CD14-positive monocyte (primary cell): ENCODE results near the gene DOCK1. TPM values are rescaled to one million over a fixed set of nuclear protein-coding genes. Genes with fewer than 3 reads are reported as not detected.

ENCODE experiments used
- DNase-seq, 3 donors: peaks; one replicate each; pipeline ENCODE4 v3.0.0-alpha.2; 2011 to 2022
- H2AFZ ChIP-seq: 2 replicates; pipeline ENCODE4 v1.6.0; 2012; ENCODE audit warnings: mild to moderate bottlenecking, low read depth, low read length, inconsistent platforms; ENCODE audit not compliant: insufficient read depth, poor library complexity, severe bottlenecking
- H3K27ac ChIP-seq, 2 donors: 1 replicate in 1 of 2; 2 replicates in 1 of 2; pipeline ENCODE4 v1.5.1; 2012 to 2013; ENCODE audit warnings: low read length in 2 of 2, control low read depth in 1 of 2, inconsistent platforms in 1 of 2, low read depth in 1 of 2, mild to moderate bottlenecking in 1 of 2
- H3K27me3 ChIP-seq, 2 donors: one replicate each; pipeline versions ENCODE4 v1.6.0 to v1.6.1; 2011 to 2013; ENCODE audit warnings: low read length in 2 of 2; ENCODE audit not compliant: control insufficient read depth in 2 of 2, insufficient read depth in 2 of 2
- H3K36me3 ChIP-seq, 2 donors: replicated peaks in 1 of 2; 1 replicate in 1 of 2; 2 replicates in 1 of 2; pipeline versions ENCODE4 v1.5.1 to v1.6.1; 2012 to 2013; ENCODE audit warnings: low read length in 2 of 2, control low read depth in 1 of 2, inconsistent platforms in 1 of 2, mild to moderate bottlenecking in 1 of 2; ENCODE audit not compliant: insufficient read depth in 2 of 2, control insufficient read depth in 1 of 2
- H3K4me1 ChIP-seq, 2 donors: 1 replicate in 1 of 2; 2 replicates in 1 of 2; pipeline versions ENCODE4 v1.5.1 to v1.6.1; 2012 to 2013; ENCODE audit warnings: low read length in 2 of 2, control low read depth in 1 of 2, inconsistent platforms in 1 of 2, mild to moderate bottlenecking in 1 of 2, moderate library complexity in 1 of 2; ENCODE audit not compliant: insufficient read depth in 2 of 2, control insufficient read depth in 1 of 2
- H3K4me2 ChIP-seq: replicated peaks from 2 replicates; pipeline ENCODE3; 2012; ENCODE audit warnings: low read length, moderate library complexity, mild to moderate bottlenecking; ENCODE audit not compliant: poor library complexity, severe bottlenecking; ENCODE audit errors: extremely low read depth
- H3K4me3 ChIP-seq, 3 experiments: fragments of 200-600 bp in 1 of 3; sonication (generic) in 1 of 3; replicated peaks in 1 of 3; 1 replicate in 2 of 3; 2 replicates in 1 of 3; pipeline ENCODE4 v1.5.1; 2011 to 2013; ENCODE audit warnings: low read length in 3 of 3, mild to moderate bottlenecking in 3 of 3, control low read depth in 2 of 3, low read depth in 2 of 3, inconsistent platforms in 1 of 3, moderate library complexity in 1 of 3
- H3K79me2 ChIP-seq: 2 replicates; pipeline ENCODE4 v1.6.0; 2012; ENCODE audit warnings: mild to moderate bottlenecking, control low read depth, inconsistent platforms, low read length, moderate library complexity; ENCODE audit not compliant: insufficient read depth
- H3K9ac ChIP-seq: 2 replicates; pipeline ENCODE4 v1.6.0; 2017; ENCODE audit warnings: low read length, mild to moderate bottlenecking; ENCODE audit not compliant: insufficient read depth, poor library complexity, severe bottlenecking
- H3K9me3 ChIP-seq, 2 donors: replicated peaks in 1 of 2; 1 replicate in 1 of 2; 2 replicates in 1 of 2; pipeline versions ENCODE4 v1.5.1 to v1.6.1; 2012 to 2013; ENCODE audit warnings: low read length in 2 of 2, control low read depth in 1 of 2; ENCODE audit not compliant: control insufficient read depth in 1 of 2, insufficient read depth in 1 of 2
- H4K20me1 ChIP-seq: 2 replicates; pipeline ENCODE4 v1.6.0; 2012; ENCODE audit warnings: mild to moderate bottlenecking, low read length, control low read depth, moderate library complexity; ENCODE audit not compliant: insufficient read depth
- H3K27ac Mint-ChIP-seq, 7 donors: one replicate each; pipeline ENCODE4 v1.8.0; 2020; ENCODE audit warnings: mild to moderate bottlenecking in 7 of 7, mixed read lengths in 7 of 7, moderate library complexity in 6 of 7, inconsistent platforms in 2 of 7
- H3K27me3 Mint-ChIP-seq, 3 donors: one replicate each; pipeline ENCODE4 v1.8.0; 2021 to 2022; ENCODE audit warnings: low read depth in 3 of 3, mild to moderate bottlenecking in 3 of 3, mixed read lengths in 3 of 3, moderate library complexity in 3 of 3, inconsistent platforms in 1 of 3
- H3K36me3 Mint-ChIP-seq, 2 donors: one replicate each; pipeline ENCODE4 v1.8.0; 2020; ENCODE audit warnings: mixed read lengths in 2 of 2, inconsistent platforms in 1 of 2, mild to moderate bottlenecking in 1 of 2
- H3K4me1 Mint-ChIP-seq: one replicate; pipeline ENCODE4 v1.8.0; 2020; ENCODE audit warnings: mild to moderate bottlenecking, mixed read lengths
- H3K4me3 Mint-ChIP-seq, 2 donors: one replicate each; pipeline ENCODE4 v1.8.0; 2020; ENCODE audit warnings: mild to moderate bottlenecking in 2 of 2, mixed read lengths in 2 of 2, moderate library complexity in 1 of 2
- H3K9me3 Mint-ChIP-seq, 7 donors: one replicate each; pipeline ENCODE4 v1.8.0; 2020 to 2022; ENCODE audit warnings: mixed read lengths in 7 of 7, mild to moderate bottlenecking in 6 of 7, moderate library complexity in 6 of 7, inconsistent platforms in 2 of 7
- CTCF ChIP-seq: fragments of 200-600 bp; IDR thresholded peaks from one replicate; pipeline ENCODE4 v1.8.0; 2022; ENCODE audit warnings: antibody characterized with exemption, mild to moderate bottlenecking
- WGBS: methylation state at CpG from one replicate; pipeline ENCODE4 v1.1.5; 2013; ENCODE audit warnings: missing lambda C conversion rate; ENCODE audit not compliant: insufficient coverage; 5-methylcytosine and 5-hydroxymethylcytosine counted together
- intact Hi-C, 2 donors: fragments of 100-400 bp; cut with micrococcal nuclease; formaldehyde crosslinking; loops; one replicate each; pipeline versions ENCODE4 v1.15.0 to v1.15.1; 2023
- polyA plus RNA-seq, 3 donors: library from polyadenylated mRNA; depleted of rRNA in 1 of 3; unstranded in 2 of 3; stranded (reverse) in 1 of 3; fragments of 300-500 nt in 2 of 3; fragments of >200 nt in 1 of 3; fragmentation: Illumina TruSeq in 2 of 3; gene quantifications; 1 replicate in 2 of 3; 2 replicates in 1 of 3; pipeline ENCODE4 v1.2.3, GENCODE V29; 2012 to 2021

The DOCK1 gene
- polyA plus RNA-seq, 3 donors, result 0.31 to 0.35 TPM; not detected in 1

- Mint-ChIP-seq H3K27ac (no peak overlapping the region), H3K27me3 (peaks cover 0 to 6% (median 2%) of the 10 kb centered on the region in 3 donors), H3K36me3 (no peaks in the 10 kb centered on the region), H3K4me3 (no peak overlapping the region), H3K4me1 (no peaks in the 10 kb centered on the region), H3K9me3 (peaks cover 0 to 1% (median 0%) of the 10 kb centered on the region in 7 donors)
- H3K9ac ChIP-seq, result no peak overlapping the region
- no peak overlapping the region for H3K4me2 ChIP-seq
- no peaks in the 10 kb centered on the region for H4K20me1 ChIP-seq
- no CpG with 5 or more reads among the region's 1 CpG for WGBS
- DNase-seq, result no peak
- H3K4me3 ChIP-seq, result no peak overlapping the region
- intact Hi-C loops, result no loop called here
- no peaks in the 10 kb centered on the region for H3K36me3 ChIP-seq
- H3K27ac ChIP-seq, result no peak overlapping the region
- no peak for TF ChIP-seq CTCF
- H2AFZ ChIP-seq, result no peak overlapping the region
- H3K9me3 ChIP-seq, result no peaks in the 10 kb centered on the region
- H3K4me1 ChIP-seq, result no peaks in the 10 kb centered on the region
- no peaks in the 10 kb centered on the region for H3K79me2 ChIP-seq
- H3K27me3 ChIP-seq, result no peaks in the 10 kb centered on the region
Observed at GRCh38 chr10:126979311-126979710, 74.1 kb downstream of the DOCK1 start.

- intact Hi-C loops, result no loop called here
- 89% methylated on average over 3 of the region's 7 CpGs for WGBS
- Mint-ChIP-seq H3K36me3 (no peaks in the 10 kb centered on the region), H3K27me3 (peaks cover 0 to 5% (median 2%) of the 10 kb centered on the region in 3 donors), H3K4me3 (no peak overlapping the region), H3K4me1 (peaks cover 6% of the 10 kb centered on the region), H3K27ac (no peak overlapping the region), H3K9me3 (peaks cover 0 to 5% (median 3%) of the 10 kb centered on the region in 7 donors)
- TF ChIP-seq CTCF, result no peak
- H3K9ac ChIP-seq, result no peak overlapping the region
- no peaks in the 10 kb centered on the region for H3K79me2 ChIP-seq
- no peaks in the 10 kb centered on the region for H3K9me3 ChIP-seq
- no peaks in the 10 kb centered on the region for H3K27me3 ChIP-seq
- DNase-seq, result no peak
- H3K27ac ChIP-seq, result no peak overlapping the region
- H3K4me2 ChIP-seq, result no peak overlapping the region
- no peak overlapping the region for H3K4me3 ChIP-seq
- no peaks in the 10 kb centered on the region for H4K20me1 ChIP-seq
- no peaks in the 10 kb centered on the region for H3K36me3 ChIP-seq
- H3K4me1 ChIP-seq, result no peaks in the 10 kb centered on the region
- H2AFZ ChIP-seq, result no peak overlapping the region
Observed at GRCh38 chr10:126993208-126993607, 88.0 kb downstream of the DOCK1 start.
